Measurements from ENCODE around the gene PTCD1.

- no peak for TF ChIP-seq RAD21 (IDR thresholded peaks at IDR 0.05 in 1 of 2, conservative IDR thresholded peaks at IDR 0.05 in 1 of 2; ENCODE audit: low read depth in 2 of 2, low read length in 2 of 2)
- no peak for TF ChIP-seq SP1 (IDR thresholded peaks at IDR 0.05; ENCODE audit: low read depth, low read length)
Measured at GRCh38 chr7:99383791-99384370, 54.7 kb downstream of the PTCD1 start.
